IMR-90 (cell line): ENCODE data around the gene SLC31A1. TPM values are rescaled to one million over a fixed set of nuclear protein-coding genes. Genes with fewer than 3 reads are reported as not detected.
"Not testable (repeated sequence)": the region's sequence is repeated elsewhere in the genome, so short reads cannot be mapped to it uniquely, and the experiment has no call there.

Experiments used
- ATAC-seq: fragments of 200-7000 bp; cut with Tn5 transposase; 2 replicates; pipeline ENCODE4 v1.9.1; 2020; ENCODE audit warnings: low read depth, mild to moderate bottlenecking, moderate library complexity
- BruUV-seq: library from RNA; stranded (reverse); fragments of 400-500 nt; replicated peaks from 2 replicates; lab custom pipeline; 2021; lab: Mats Ljungman, UMichigan
- CTCF ChIA-PET: fragments of 300-600 bp; formaldehyde crosslinking; extraction: SDS; loops from one replicate; lab custom pipeline; 2021; ENCODE audit warnings: antibody characterized with exemption; lab: Yijun Ruan, JAX
- POLR2A ChIA-PET: fragments of 300-600 bp; sonication (Branson Sonifier 250); formaldehyde crosslinking; loops from one replicate; lab custom pipeline; 2022; ENCODE audit warnings: antibody characterized with exemption; ENCODE audit not compliant: unreplicated experiment; lab: Charles Lee
- DNase-seq: peaks from one replicate; pipeline ENCODE4 v3.0.0; 2013
- H2AFZ ChIP-seq: replicated peaks from 2 replicates; pipeline ENCODE3; 2013; ENCODE audit warnings: low read length, mild to moderate bottlenecking; ENCODE audit not compliant: poor library complexity
- H2AK5ac ChIP-seq: 2 replicates; pipeline ENCODE4 v1.6.1; 2013; ENCODE audit warnings: low read depth, low read length, inconsistent platforms
- H2AK9ac ChIP-seq: replicated peaks from 2 replicates; pipeline ENCODE3; 2013; ENCODE audit warnings: mild to moderate bottlenecking, low read depth, low read length, moderate library complexity; ENCODE audit not compliant: poor library complexity
- H2BK120ac ChIP-seq: 2 replicates; pipeline ENCODE4 v1.6.1; 2013; ENCODE audit warnings: low read depth, low read length, inconsistent platforms
- H2BK15ac ChIP-seq: 3 replicates; pipeline ENCODE4 v1.6.1; 2013; ENCODE audit warnings: low read depth, low read length, inconsistent platforms
- H2BK20ac ChIP-seq: 2 replicates; pipeline ENCODE4 v1.6.1; 2013; ENCODE audit warnings: low read depth, mild to moderate bottlenecking, inconsistent platforms, low read length, moderate library complexity
- H2BK5ac ChIP-seq: 2 replicates; pipeline ENCODE4 v1.6.1; 2013; ENCODE audit warnings: mild to moderate bottlenecking, low read depth, low read length, inconsistent platforms; ENCODE audit not compliant: poor library complexity, severe bottlenecking
- H3K14ac ChIP-seq: replicated peaks from 2 replicates; pipeline ENCODE4 v1.6.1; 2013; ENCODE audit warnings: low read depth, low read length, inconsistent platforms
- H3K18ac ChIP-seq: 2 replicates; pipeline ENCODE4 v1.6.1; 2013; ENCODE audit warnings: low read depth, low read length, control low read depth
- H3K23ac ChIP-seq: 2 replicates; pipeline ENCODE4 v1.6.1; 2013; ENCODE audit warnings: low read depth, low read length, inconsistent platforms
- H3K27ac ChIP-seq: 2 replicates; pipeline ENCODE4 v1.5.1; 2013; ENCODE audit warnings: mild to moderate bottlenecking, control low read depth, low read length; ENCODE audit not compliant: insufficient read depth
- H3K27me3 ChIP-seq: 2 replicates; pipeline ENCODE4 v1.6.1; 2013; ENCODE audit warnings: low read length; ENCODE audit not compliant: control insufficient read depth, insufficient read depth
- H3K36me3 ChIP-seq: 2 replicates; pipeline ENCODE4 v1.6.1; 2013; ENCODE audit warnings: low read length, mixed read lengths; ENCODE audit not compliant: control insufficient read depth, insufficient read depth
- H3K4ac ChIP-seq: 2 replicates; pipeline ENCODE4 v1.6.1; 2013; ENCODE audit warnings: low read depth, low read length, inconsistent platforms
- H3K4me1 ChIP-seq: 2 replicates; pipeline ENCODE4 v1.6.1; 2013; ENCODE audit warnings: low read length, mixed read lengths; ENCODE audit not compliant: control insufficient read depth, insufficient read depth
- H3K4me2 ChIP-seq: 2 replicates; pipeline ENCODE4 v1.6.1; 2013; ENCODE audit warnings: low read depth, mild to moderate bottlenecking, control low read depth, low read length, moderate library complexity
- H3K4me3 ChIP-seq: 2 replicates; pipeline ENCODE4 v1.5.1; 2013; ENCODE audit warnings: low read depth, mild to moderate bottlenecking, control low read depth, low read length, moderate library complexity; ENCODE audit not compliant: insufficient read depth
- H3K56ac ChIP-seq: 2 replicates; pipeline ENCODE4 v1.6.1; 2013; ENCODE audit warnings: low read length, inconsistent platforms; ENCODE audit not compliant: insufficient read depth; ENCODE audit errors: extremely low read depth
- H3K79me1 ChIP-seq, 2 experiments: 2 replicates each; pipeline ENCODE4 v1.6.1; 2013; ENCODE audit warnings: low read length in 2 of 2, inconsistent platforms in 1 of 2, low read depth in 1 of 2
- H3K9ac ChIP-seq: 2 replicates; pipeline ENCODE4 v1.6.1; 2013; ENCODE audit warnings: low read depth, low read length, control low read depth
- H3K9me1 ChIP-seq: 2 replicates; pipeline ENCODE4 v1.6.1; 2013; ENCODE audit warnings: low read length, inconsistent platforms; ENCODE audit not compliant: insufficient read depth
- H3K9me3 ChIP-seq: 2 replicates; pipeline ENCODE4 v1.6.1; 2013; ENCODE audit warnings: low read length; ENCODE audit not compliant: control insufficient read depth, insufficient read depth
- H4K20me1 ChIP-seq: 2 replicates; pipeline ENCODE4 v1.6.1; 2013; ENCODE audit warnings: low read length, inconsistent platforms; ENCODE audit not compliant: insufficient read depth
- H4K5ac ChIP-seq: 2 replicates; pipeline ENCODE4 v1.6.1; 2013; ENCODE audit warnings: mild to moderate bottlenecking, low read depth, low read length, control low read depth
- H4K8ac ChIP-seq, 2 experiments: 2 replicates each; pipeline ENCODE4 v1.6.1; 2013; ENCODE audit warnings: low read depth in 2 of 2, low read length in 2 of 2, control low read depth in 1 of 2, inconsistent platforms in 1 of 2
- H4K91ac ChIP-seq: 2 replicates; pipeline ENCODE4 v1.6.1; 2013; ENCODE audit warnings: low read depth, low read length, inconsistent platforms; ENCODE audit not compliant: insufficient read depth
- CEBPB ChIP-seq: IDR thresholded peaks from 2 replicates; pipeline ENCODE4 v1.6.1; 2012; ENCODE audit warnings: low read depth, low read length, improper control_type of control experiment
- FOS ChIP-seq: fragments of 150-350 bp; IDR thresholded peaks from 2 replicates; pipeline ENCODE4 v1.6.1; 2016; ENCODE audit warnings: low read depth, low read length
- WGBS, 2 experiments: methylation state at CpG; one replicate each; pipeline versions ENCODE4 v1.1.5 to v1.1.7; 2013; ENCODE audit warnings: missing lambda C conversion rate in 2 of 2; ENCODE audit not compliant: insufficient read length in 1 of 2; ENCODE audit errors: extremely low coverage in 2 of 2; 5-methylcytosine and 5-hydroxymethylcytosine counted together
- dilution Hi-C: fragments of 300-500 bp; cut with HindIII; formaldehyde crosslinking; loops from one replicate; pipeline ENCODE4 v1.14.3; 2018; ENCODE audit warnings: low sequenced_read_pairs; ENCODE audit not compliant: unreplicated experiment
- in situ Hi-C: fragments of 300-500 bp; cut with MboI; formaldehyde crosslinking; loops from 3 replicates; pipeline ENCODE4 v1.14.3; 2019; ENCODE audit warnings: low sequenced_read_pairs, inconsistent platforms, mixed read lengths
- intact Hi-C: fragments of 100-400 bp; cut with micrococcal nuclease; formaldehyde crosslinking; loops from 2 replicates; pipeline ENCODE4 v1.10.0; 2022
- polyA plus RNA-seq, 3 experiments: library from polyadenylated mRNA; depleted of rRNA; stranded (reverse); fragments of >200 nt; gene quantifications; 2 replicates each; pipeline ENCODE4 v1.2.3, GENCODE V29; 2012; ENCODE audit warnings: low replicate concordance in 1 of 3
- total RNA-seq: library from RNA; depleted of rRNA; stranded (reverse); fragments of >200 nt; gene quantifications from 2 replicates; pipeline ENCODE4 v1.2.3, GENCODE V29; 2012

Gene SLC31A1
- total and polyA plus RNA-seq, 2 of the 4 experiments (the other 2 are of a cell fraction), result 17.9 to 23.3 TPM

DNA sequence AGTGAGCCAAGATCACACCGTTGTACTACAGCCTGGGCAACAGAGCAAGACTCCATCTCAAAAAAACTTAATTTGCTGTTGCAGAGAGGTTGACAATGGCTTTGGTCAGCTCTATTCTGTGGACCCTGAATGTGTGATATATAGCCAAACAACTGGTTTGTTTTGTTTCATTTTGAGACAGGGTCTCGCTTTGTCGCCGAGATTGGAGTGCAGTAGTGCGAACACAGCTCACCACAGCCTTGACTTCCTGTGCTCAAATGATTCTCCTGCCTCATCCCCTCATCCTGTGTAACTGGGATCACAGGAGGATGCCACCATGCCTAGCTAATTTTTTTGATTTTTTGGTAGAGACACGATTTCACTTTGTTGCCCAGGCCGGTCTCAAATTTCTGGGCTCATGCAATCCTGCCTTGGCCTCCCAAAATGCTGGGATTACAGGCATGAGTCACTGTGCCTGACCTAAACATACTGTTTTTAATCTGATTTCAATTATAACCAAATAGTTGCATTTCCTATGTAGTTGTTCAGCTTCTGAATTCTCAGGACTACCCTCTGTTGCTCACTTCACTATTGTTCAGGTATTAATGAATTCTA is 72.0 kb downstream of the SLC31A1 start:
- dilution Hi-C loops, result no loop called here
- H3K9me3 ChIP-seq, result no peaks in the 10 kb centered on the region
- no peak overlapping the region for H2BK15ac ChIP-seq
- H3K4me1 ChIP-seq, result peaks cover 3% of the 10 kb centered on the region; the same call in 1 of the 2 replicates
- H3K36me3 ChIP-seq, result peaks cover 30% of the 10 kb centered on the region
- H3K9me1 ChIP-seq, result peaks cover 5% of the 10 kb centered on the region
- intact Hi-C loops, result no loop called here
- peak overlapping the region; percentile 17; the same call in 1 of the 2 replicates for H2AK5ac ChIP-seq
- no peak overlapping the region for H2BK5ac ChIP-seq
- ChIA-PET POLR2A (no interaction called here), CTCF (interaction anchor here (1.0 kb wide), 1 partner anchor 19 kb away, joined by 3 read pairs; no protein-coding TSS in a partner anchor)
- H4K20me1 ChIP-seq, result peaks cover 6% of the 10 kb centered on the region; the same call in 1 of the 2 replicates
- no peak overlapping the region for H3K4me3 ChIP-seq
- H4K8ac ChIP-seq, result no peak overlapping the region
- no peak overlapping the region for H2BK120ac ChIP-seq
- H2AK9ac ChIP-seq, result peak overlapping the region; percentile 84
- H3K27ac ChIP-seq, result peak overlapping the region; percentile 47; the same call in 1 of the 2 replicates
- no peak overlapping the region; the same call in 1 of the 2 replicates for H3K18ac ChIP-seq
- TF ChIP-seq CEBPB (no peak), FOS (peak; percentile 14; the same call in 1 of the 2 replicates)
- peak; percentile 65 for DNase-seq
- no peaks in the 10 kb centered on the region; the same call in 1 of the 2 replicates for H3K27me3 ChIP-seq
- no peak overlapping the region for H3K23ac ChIP-seq
- H2BK20ac ChIP-seq, result no peak overlapping the region
- no peak overlapping the region for H3K4me2 ChIP-seq
- H3K79me1 ChIP-seq, result no peaks in the 10 kb centered on the region; a peak in 1 of 4 replicates
- no peak overlapping the region for H4K5ac ChIP-seq
- no peak overlapping the region for H3K14ac ChIP-seq
- H3K9ac ChIP-seq, result no peak overlapping the region
- ATAC-seq, result peak; percentile 78
- in situ Hi-C loops, result no loop called here
- no peak overlapping the region for H3K4ac ChIP-seq
- H2AFZ ChIP-seq, result no peak overlapping the region
- no peak overlapping the region for H4K91ac ChIP-seq
- H3K56ac ChIP-seq, result no peak overlapping the region
- WGBS, 2 experiments, result 91% methylated on average over 6 of the region's 7 CpGs; no CpG with 5 or more reads in 1 of the 2 experiments
- BruUV-seq, result no TSS peak

DNA sequence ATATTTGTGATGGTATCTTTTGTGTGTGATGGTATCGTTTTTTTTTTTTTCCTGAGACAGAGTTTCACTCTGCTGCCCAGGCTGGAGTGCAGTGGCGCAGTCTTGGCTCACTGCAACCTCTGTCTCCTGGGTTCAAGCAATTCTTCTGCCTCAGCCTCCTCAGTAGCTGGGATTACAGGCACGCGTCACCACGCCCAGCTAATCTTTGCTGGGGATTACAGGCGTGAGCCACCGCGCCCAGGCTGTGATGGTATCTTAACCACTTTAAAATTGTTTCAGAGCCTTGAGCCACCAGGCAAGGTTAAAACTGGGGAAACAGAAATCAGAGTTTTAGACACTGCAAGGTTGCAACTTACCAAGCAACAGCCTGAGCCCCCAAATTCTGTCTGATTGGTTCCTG is 74.9 kb downstream of the SLC31A1 start:
- ATAC-seq, H4K8ac ChIP-seq, H2BK20ac ChIP-seq, H2BK5ac ChIP-seq, H3K9me1 ChIP-seq, H3K4me1 ChIP-seq, BruUV-seq, H2AFZ ChIP-seq, H3K4me2 ChIP-seq, DNase-seq, dilution Hi-C loops, H2BK15ac ChIP-seq, H3K14ac ChIP-seq, H3K23ac ChIP-seq, H2AK5ac ChIP-seq, H3K4ac ChIP-seq, H3K9me3 ChIP-seq, H3K18ac ChIP-seq, CTCF ChIA-PET, H3K4me3 ChIP-seq, H2BK120ac ChIP-seq, H2AK9ac ChIP-seq, H3K79me1 ChIP-seq, intact Hi-C loops, H4K5ac ChIP-seq, H3K56ac ChIP-seq, H4K91ac ChIP-seq, in situ Hi-C loops, H3K9ac ChIP-seq, H3K27ac ChIP-seq, POLR2A ChIA-PET, H4K20me1 ChIP-seq: not testable (repeated sequence)
- 89% methylated on average over 5 of the region's 8 CpGs; no CpG with 5 or more reads in 1 of the 2 experiments for WGBS, 2 experiments
- Histone ChIP-seq H3K36me3 (peaks cover 15% of the 10 kb centered on the region), H3K27me3 (peaks cover 16% of the 10 kb centered on the region)
